ENCODE results near the gene CLTA.
"Not testable (repeated sequence)": the region's sequence is repeated elsewhere in the genome, so short reads cannot be mapped to it uniquely, and the experiment has no call there.

The CLTA gene

DNA sequence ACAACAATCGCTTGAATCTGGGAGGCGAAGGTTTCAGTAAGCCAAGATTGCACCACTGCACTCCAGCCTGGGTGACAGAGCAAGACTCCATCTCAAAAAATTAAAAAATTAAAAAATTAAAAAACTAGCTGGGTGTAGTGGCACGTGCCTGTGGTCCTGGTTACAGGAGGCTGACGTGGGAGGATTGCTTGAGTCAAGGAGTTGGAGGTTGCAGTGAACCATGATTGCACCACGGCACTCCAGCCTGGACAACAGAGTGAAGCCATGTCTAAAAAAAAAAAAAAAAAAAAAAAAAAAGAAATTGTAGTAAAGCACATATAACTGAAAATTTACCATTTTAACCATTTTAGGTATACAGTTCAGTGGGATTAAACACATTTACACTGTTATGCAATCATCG lies 34.6 kb upstream of the CLTA start:
- Histone ChIP-seq H3K9me3 (ENCODE audit: control insufficient read depth, insufficient read depth, low read depth, low read length) (no peaks in the 10 kb centered on the region), H3K27ac (ENCODE audit: extremely low read depth, low read depth, low read length) (no peak overlapping the region), H3K4me1 (ENCODE audit: control insufficient read depth, insufficient read depth, low read length) (no peaks in the 10 kb centered on the region; the same call in 1 of the 2 replicates), H3K4me3 (ENCODE audit: low read depth, low read length) (no peak overlapping the region), H3K36me3 (ENCODE audit: control insufficient read depth in 2 of 2, insufficient read depth in 1 of 2, low read length in 2 of 2) (no peaks in the 10 kb centered on the region)
- ChIA-PET CTCF (interaction anchor here (3.9 kb wide), 1 partner anchor 9 kb away, joined by 22 read pairs; no protein-coding TSS in a partner anchor), POLR2A (no interaction called here)
- TF ChIP-seq ZNF624 (tag by site-specific recombination; IDR thresholded peaks at IDR 0.05) (no peak), SETDB1 (IDR thresholded peaks at IDR 0.05; ENCODE audit: insufficient read length, low read length) (no peak), ZNF184 (tag by site-specific recombination; IDR thresholded peaks at IDR 0.05) (no peak), ZNF792 (tag by site-specific recombination; IDR thresholded peaks at IDR 0.05) (no peak), GLI4 (tag by site-specific recombination; IDR thresholded peaks at IDR 0.05) (no peak)
- TF ChIP-seq, protein P1, sequence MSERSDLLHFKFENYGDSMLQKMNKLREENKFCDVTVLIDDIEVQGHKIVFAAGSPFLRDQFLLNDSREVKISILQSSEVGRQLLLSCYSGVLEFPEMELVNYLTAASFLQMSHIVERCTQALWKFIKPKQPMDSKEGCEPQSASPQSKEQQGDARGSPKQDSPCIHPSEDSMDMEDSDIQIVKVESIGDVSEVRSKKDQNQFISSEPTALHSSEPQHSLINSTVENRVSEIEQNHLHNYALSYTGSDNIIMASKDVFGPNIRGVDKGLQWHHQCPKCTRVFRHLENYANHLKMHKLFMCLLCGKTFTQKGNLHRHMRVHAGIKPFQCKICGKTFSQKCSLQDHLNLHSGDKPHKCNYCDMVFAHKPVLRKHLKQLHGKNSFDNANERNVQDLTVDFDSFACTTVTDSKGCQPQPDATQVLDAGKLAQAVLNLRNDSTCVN (tag by site-specific recombination; optimal IDR thresholded peaks at IDR 0.05) = no peak

DNA sequence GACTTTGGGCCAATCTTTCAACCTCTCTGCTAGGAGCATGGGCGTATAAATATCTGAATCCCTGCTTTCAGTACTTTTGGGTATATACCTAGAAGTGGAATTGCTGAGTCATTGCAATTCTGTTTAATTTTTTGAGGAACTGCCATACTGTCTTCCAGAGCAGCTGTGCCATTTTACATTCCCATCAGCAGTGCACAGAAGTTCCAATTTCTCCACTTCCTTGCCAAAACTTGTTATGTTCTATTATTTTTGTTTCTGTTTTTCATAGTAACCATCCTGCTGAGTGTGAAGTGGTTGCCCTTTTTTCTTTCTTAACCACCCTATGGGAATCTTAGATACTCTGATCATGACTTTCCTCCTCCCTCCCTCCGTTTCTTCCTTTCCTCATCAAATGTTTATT lies 32.6 kb upstream of the CLTA start:
- Histone ChIP-seq H3K27ac (ENCODE audit: extremely low read depth, low read depth, low read length) (no peak overlapping the region), H3K4me3 (ENCODE audit: low read depth, low read length) (no peak overlapping the region), H3K4me1 (ENCODE audit: control insufficient read depth, insufficient read depth, low read length) (peaks cover 1% of the 10 kb centered on the region), H3K36me3 (ENCODE audit: control insufficient read depth in 2 of 2, insufficient read depth in 1 of 2, low read length in 2 of 2) (no peaks in the 10 kb centered on the region), H3K9me3 (ENCODE audit: control insufficient read depth, insufficient read depth, low read depth, low read length) (no peaks in the 10 kb centered on the region)
- POLR2A ChIA-PET = no interaction called here
- CTCF ChIA-PET = interaction anchor here (0.7 to 0.9 kb wide), 2 partner anchors 55 to 431 kb away, joined by 3 read pairs; no protein-coding TSS in a partner anchor
- no peak for TF ChIP-seq ZNF830 (tag by site-specific recombination; IDR thresholded peaks at IDR 0.05; ENCODE audit: low read depth)

DNA sequence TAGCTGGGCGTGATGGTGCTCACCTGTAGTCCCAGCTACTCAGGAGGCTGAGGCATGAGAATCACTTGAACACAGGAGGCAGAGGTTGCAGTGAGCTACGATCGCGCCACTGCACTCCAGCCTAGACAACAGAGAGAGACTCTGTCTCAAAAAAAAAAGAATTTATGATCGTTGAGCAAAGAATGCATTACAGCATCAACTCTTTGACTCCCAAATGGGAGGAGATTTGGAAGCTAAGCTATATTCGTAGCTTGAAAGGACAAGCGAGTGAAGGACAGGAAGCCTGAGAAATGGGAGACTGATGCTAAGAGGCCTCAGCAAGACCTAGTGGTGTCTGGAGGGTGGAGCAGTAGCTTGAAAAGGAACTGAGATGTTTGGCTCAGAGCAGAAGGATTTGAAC lies 31.8 kb upstream of the CLTA start:
- Histone ChIP-seq H3K36me3 (ENCODE audit: control insufficient read depth in 2 of 2, insufficient read depth in 1 of 2, low read length in 2 of 2) (no peaks in the 10 kb centered on the region), H3K27ac (ENCODE audit: extremely low read depth, low read depth, low read length) (no peak overlapping the region), H3K4me1 (ENCODE audit: control insufficient read depth, insufficient read depth, low read length) (peaks cover 4% of the 10 kb centered on the region), H3K4me3 (ENCODE audit: low read depth, low read length) (no peak overlapping the region), H3K9me3 (ENCODE audit: control insufficient read depth, insufficient read depth, low read depth, low read length) (no peaks in the 10 kb centered on the region)
- no peak for TF ChIP-seq ZNF785 (tag by site-specific recombination; IDR thresholded peaks at IDR 0.05)
- ChIA-PET CTCF (interaction anchor here (1.1 kb wide), 1 partner anchor 56 kb away, joined by 5 read pairs; no protein-coding TSS in a partner anchor), POLR2A (no interaction called here)

DNA sequence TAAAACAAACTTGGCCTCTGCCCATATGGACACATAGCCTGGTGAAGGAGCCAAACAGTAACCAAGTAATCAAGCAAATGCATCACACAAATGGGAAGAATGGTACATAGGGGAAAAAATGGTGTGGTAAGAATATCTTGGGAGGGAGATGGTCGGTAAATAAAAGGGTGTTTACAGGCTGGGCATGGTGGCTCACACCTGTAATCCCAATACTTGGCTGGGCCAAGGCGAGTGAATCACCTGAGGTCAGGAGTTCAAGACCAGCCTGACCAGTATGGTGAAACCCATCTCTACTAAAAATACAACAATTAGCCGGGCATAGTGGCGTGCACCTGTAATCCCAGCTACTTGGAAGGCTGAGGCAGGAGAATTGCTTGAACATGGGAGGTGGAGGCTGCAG lies 31.2 kb upstream of the CLTA start:
- H3K27ac ChIP-seq (ENCODE audit: extremely low read depth, low read depth, low read length); H3K4me1 ChIP-seq (ENCODE audit: control insufficient read depth, insufficient read depth, low read length); POLR2A ChIA-PET; H3K4me3 ChIP-seq (ENCODE audit: low read depth, low read length); H3K36me3 ChIP-seq (ENCODE audit: control insufficient read depth in 2 of 2, insufficient read depth in 1 of 2, low read length in 2 of 2); H3K9me3 ChIP-seq (ENCODE audit: control insufficient read depth, insufficient read depth, low read depth, low read length): not testable (repeated sequence)
- CTCF ChIA-PET = interaction anchor here (1.1 kb wide), 1 partner anchor 57 kb away, joined by 5 read pairs; no protein-coding TSS in a partner anchor

DNA sequence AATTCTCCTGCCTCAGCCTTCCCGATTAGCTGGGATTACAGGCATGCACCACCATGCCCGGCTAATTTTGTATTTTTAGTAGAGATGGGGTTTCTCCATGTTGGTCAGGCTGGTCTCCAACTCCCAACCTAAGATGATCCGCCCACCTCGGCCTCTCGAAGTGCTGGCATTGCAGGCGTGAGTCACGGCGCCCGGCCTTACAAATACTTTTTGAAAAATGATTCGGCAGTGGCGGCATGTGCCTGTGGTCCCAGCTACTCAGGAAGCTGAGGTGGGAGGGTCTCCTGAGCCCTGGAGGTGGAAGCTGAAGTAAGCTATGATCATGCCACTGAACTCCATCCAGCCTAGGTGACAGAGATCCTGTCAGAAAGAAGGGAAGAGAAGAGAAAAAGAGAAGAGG lies 30.6 kb upstream of the CLTA start:
- ChIA-PET CTCF (interaction anchor here (0.7 to 1.1 kb wide), 2 partner anchors 58 to 94 kb away, joined by 4 to 5 read pairs; no protein-coding TSS in a partner anchor), POLR2A (interaction anchor here (1.5 kb wide), 1 partner anchor 11 kb away, joined by 3 read pairs; no protein-coding TSS in a partner anchor)
- H3K27ac ChIP-seq (ENCODE audit: extremely low read depth, low read depth, low read length); H3K36me3 ChIP-seq (ENCODE audit: control insufficient read depth in 2 of 2, insufficient read depth in 1 of 2, low read length in 2 of 2); H3K4me3 ChIP-seq (ENCODE audit: low read depth, low read length); H3K4me1 ChIP-seq (ENCODE audit: control insufficient read depth, insufficient read depth, low read length); H3K9me3 ChIP-seq (ENCODE audit: control insufficient read depth, insufficient read depth, low read depth, low read length): not testable (repeated sequence)

DNA sequence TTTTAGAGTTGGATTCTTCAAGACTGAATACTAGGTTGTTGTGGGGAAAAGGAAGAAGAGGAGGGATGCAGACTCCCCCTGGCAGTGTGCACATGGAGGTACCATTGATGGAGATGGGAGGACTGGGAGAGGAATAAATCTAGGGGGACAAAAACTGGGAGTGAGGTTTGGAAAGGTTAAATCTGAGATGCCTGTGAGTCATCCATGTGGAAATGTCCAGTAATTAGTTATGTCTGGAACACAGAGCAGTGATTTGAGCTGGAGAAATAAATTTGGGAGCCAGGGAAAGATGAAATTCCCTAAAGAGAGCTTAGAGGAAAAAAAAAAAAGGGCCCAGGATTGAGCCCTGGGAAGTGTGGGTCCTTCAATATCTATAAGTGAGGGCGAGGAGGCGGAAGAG lies 29.5 kb upstream of the CLTA start:
- H3K4me3 ChIP-seq (ENCODE audit: low read depth, low read length) = no peak overlapping the region
- peaks cover 4% of the 10 kb centered on the region; the same call in 1 of the 2 replicates for H3K4me1 ChIP-seq (ENCODE audit: control insufficient read depth, insufficient read depth, low read length)
- ChIA-PET POLR2A (interaction anchor here (1.5 kb wide), 1 partner anchor 12 kb away, joined by 3 read pairs; no protein-coding TSS in a partner anchor), CTCF (interaction anchor here (1.1 kb wide), 1 partner anchor 73 kb away, joined by 4 read pairs; no protein-coding TSS in a partner anchor)
- no peaks in the 10 kb centered on the region for H3K9me3 ChIP-seq (ENCODE audit: control insufficient read depth, insufficient read depth, low read depth, low read length)
- H3K36me3 ChIP-seq (ENCODE audit: control insufficient read depth in 2 of 2, insufficient read depth in 1 of 2, low read length in 2 of 2) = no peaks in the 10 kb centered on the region
- no peak overlapping the region for H3K27ac ChIP-seq (ENCODE audit: extremely low read depth, low read depth, low read length)
- TF ChIP-seq, protein P2, sequence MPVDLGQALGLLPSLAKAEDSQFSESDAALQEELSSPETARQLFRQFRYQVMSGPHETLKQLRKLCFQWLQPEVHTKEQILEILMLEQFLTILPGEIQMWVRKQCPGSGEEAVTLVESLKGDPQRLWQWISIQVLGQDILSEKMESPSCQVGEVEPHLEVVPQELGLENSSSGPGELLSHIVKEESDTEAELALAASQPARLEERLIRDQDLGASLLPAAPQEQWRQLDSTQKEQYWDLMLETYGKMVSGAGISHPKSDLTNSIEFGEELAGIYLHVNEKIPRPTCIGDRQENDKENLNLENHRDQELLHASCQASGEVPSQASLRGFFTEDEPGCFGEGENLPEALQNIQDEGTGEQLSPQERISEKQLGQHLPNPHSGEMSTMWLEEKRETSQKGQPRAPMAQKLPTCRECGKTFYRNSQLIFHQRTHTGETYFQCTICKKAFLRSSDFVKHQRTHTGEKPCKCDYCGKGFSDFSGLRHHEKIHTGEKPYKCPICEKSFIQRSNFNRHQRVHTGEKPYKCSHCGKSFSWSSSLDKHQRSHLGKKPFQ (tag by site-specific recombination; IDR thresholded peaks at IDR 0.05) = no peak
- TF ChIP-seq HOXC10 (CRISPR knock-in tag; IDR thresholded peaks at IDR 0.05) (no peak), ZBTB17 (tag by site-specific recombination; IDR thresholded peaks at IDR 0.05) (peak; percentile 34; the same call in 1 of the 2 replicates), OSR2 (tag by site-specific recombination; IDR thresholded peaks at IDR 0.05) (no peak)
